PC-9 (cell line): ENCODE data around the gene ADGB. TPM values are rescaled to one million over a fixed set of nuclear protein-coding genes. Genes with fewer than 3 reads are reported as not detected.

Experiments
- BruUV-seq: library from RNA; stranded (reverse); fragments of 400-500 nt; replicated peaks from 2 replicates; lab custom pipeline; 2021; lab: Mats Ljungman, UMichigan
- CTCF ChIA-PET: fragments of 300-600 bp; sonication (Branson Sonifier 250); formaldehyde crosslinking; loops from one replicate; lab custom pipeline; 2022; ENCODE audit warnings: antibody characterized with exemption; lab: Charles Lee
- POLR2A ChIA-PET: fragments of 300-600 bp; sonication (Branson Sonifier 250); formaldehyde crosslinking; loops from one replicate; lab custom pipeline; 2022; ENCODE audit warnings: antibody characterized with exemption; ENCODE audit not compliant: unreplicated experiment; lab: Charles Lee
- DNase-seq, 2 experiments: peaks; one replicate each; pipeline versions ENCODE4 v3.0.0 to v3.0.0-alpha.2; 2015 to 2022; ENCODE audit warnings: mixed read lengths in 1 of 2
- H2AFZ ChIP-seq: fragments of 200-600 bp; sonication (generic); 2 replicates; pipeline ENCODE4 v1.8.1; 2017; ENCODE audit warnings: antibody characterized with exemption
- H3F3A ChIP-seq: fragments of 200-600 bp; sonication (generic); 2 replicates; pipeline ENCODE4 v1.8.1; 2017; ENCODE audit warnings: antibody characterized with exemption, mild to moderate bottlenecking, low read depth; ENCODE audit not compliant: insufficient read depth
- H3K27ac ChIP-seq: fragments of 200-600 bp; sonication (generic); 2 replicates; pipeline ENCODE4 v1.6.1; 2016; ENCODE audit warnings: mixed run types
- H3K27me3 ChIP-seq: fragments of 200-600 bp; sonication (generic); 2 replicates; pipeline ENCODE4 v1.6.1; 2016; ENCODE audit warnings: low read depth, mixed run types; ENCODE audit not compliant: insufficient read depth
- H3K36me3 ChIP-seq: fragments of 200-600 bp; sonication (generic); 2 replicates; pipeline ENCODE4 v1.6.1; 2016; ENCODE audit warnings: low read depth, mixed run types
- H3K4me1 ChIP-seq: fragments of 200-600 bp; sonication (generic); replicated peaks from 2 replicates; pipeline ENCODE4 v1.6.1; 2016; ENCODE audit warnings: mixed run types; ENCODE audit not compliant: insufficient read depth
- H3K4me2 ChIP-seq: fragments of 200-600 bp; sonication (generic); 2 replicates; pipeline ENCODE4 v1.6.1; 2017; ENCODE audit warnings: mixed run types
- H3K4me3 ChIP-seq: fragments of 200-600 bp; sonication (generic); 2 replicates; pipeline ENCODE4 v1.6.1; 2016; ENCODE audit warnings: mixed run types
- H3K79me2 ChIP-seq: fragments of 200-600 bp; sonication (generic); 2 replicates; pipeline ENCODE4 v1.6.1; 2017; ENCODE audit warnings: low read depth, mixed run types
- H3K9me2 ChIP-seq: fragments of 200-600 bp; sonication (generic); 2 replicates; pipeline ENCODE4 v1.8.1; 2017; ENCODE audit warnings: mild to moderate bottlenecking; ENCODE audit not compliant: insufficient read depth
- H3K9me3 ChIP-seq: fragments of 200-600 bp; sonication (generic); 2 replicates; pipeline ENCODE4 v1.8.1; 2016; ENCODE audit warnings: low read depth; ENCODE audit not compliant: insufficient read depth
- H4K20me1 ChIP-seq: fragments of 200-600 bp; sonication (generic); 2 replicates; pipeline ENCODE4 v1.8.1; 2017; ENCODE audit not compliant: insufficient read depth
- EZH2 ChIP-seq: fragments of 200-600 bp; sonication (generic); IDR thresholded peaks from 2 replicates; pipeline ENCODE4 v1.8.0; 2017; ENCODE audit warnings: antibody characterized with exemption, low read depth
- intact Hi-C: fragments of 100-400 bp; cut with micrococcal nuclease; formaldehyde crosslinking; loops from one replicate; pipeline ENCODE4 v1.10.0; 2022; ENCODE audit not compliant: unreplicated experiment
- total RNA-seq: library from RNA; stranded (reverse); gene quantifications from 2 replicates; pipeline ENCODE4 v1.2.3, GENCODE V29; 2021
- TF ChIP-seq, protein P1 (sequence below): fragments of 200-600 bp; sonication (generic); conservative IDR thresholded peaks from 2 replicates; pipeline ENCODE4 v1.6.1; 2017; ENCODE audit warnings: mixed run types, antibody characterized with exemption, mild to moderate bottlenecking, moderate library complexity

Gene ADGB
- total RNA-seq, 1 experiment from 2014 or later: not detected

GRCh38 chr6:146636481-146636880 lies 37.7 kb downstream of the ADGB start:
- Histone ChIP-seq H2AFZ (no peak overlapping the region), H3K9me2 (no peaks in the 10 kb centered on the region), H3K4me2 (no peak overlapping the region), H3K36me3 (no peaks in the 10 kb centered on the region), H3F3A (no peaks in the 10 kb centered on the region), H3K4me1 (no peaks in the 10 kb centered on the region), H3K27ac (no peak overlapping the region), H3K27me3 (no peaks in the 10 kb centered on the region), H3K79me2 (no peaks in the 10 kb centered on the region), H3K4me3 (no peak overlapping the region), H4K20me1 (no peaks in the 10 kb centered on the region), H3K9me3 (no peaks in the 10 kb centered on the region)
- DNase-seq: no peak
- no TSS peak for BruUV-seq
- ChIA-PET POLR2A (interaction anchor here (0.6 kb wide), 1 partner anchor 1154 kb away, joined by 6 read pairs; no protein-coding TSS in a partner anchor), CTCF (no interaction called here)
- intact Hi-C loops: no loop called here
- TF ChIP-seq, protein P1, sequence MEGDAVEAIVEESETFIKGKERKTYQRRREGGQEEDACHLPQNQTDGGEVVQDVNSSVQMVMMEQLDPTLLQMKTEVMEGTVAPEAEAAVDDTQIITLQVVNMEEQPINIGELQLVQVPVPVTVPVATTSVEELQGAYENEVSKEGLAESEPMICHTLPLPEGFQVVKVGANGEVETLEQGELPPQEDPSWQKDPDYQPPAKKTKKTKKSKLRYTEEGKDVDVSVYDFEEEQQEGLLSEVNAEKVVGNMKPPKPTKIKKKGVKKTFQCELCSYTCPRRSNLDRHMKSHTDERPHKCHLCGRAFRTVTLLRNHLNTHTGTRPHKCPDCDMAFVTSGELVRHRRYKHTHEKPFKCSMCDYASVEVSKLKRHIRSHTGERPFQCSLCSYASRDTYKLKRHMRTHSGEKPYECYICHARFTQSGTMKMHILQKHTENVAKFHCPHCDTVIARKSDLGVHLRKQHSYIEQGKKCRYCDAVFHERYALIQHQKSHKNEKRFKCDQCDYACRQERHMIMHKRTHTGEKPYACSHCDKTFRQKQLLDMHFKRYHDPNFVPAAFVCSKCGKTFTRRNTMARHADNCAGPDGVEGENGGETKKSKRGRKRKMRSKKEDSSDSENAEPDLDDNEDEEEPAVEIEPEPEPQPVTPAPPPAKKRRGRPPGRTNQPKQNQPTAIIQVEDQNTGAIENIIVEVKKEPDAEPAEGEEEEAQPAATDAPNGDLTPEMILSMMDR: no peak
- TF ChIP-seq EZH2: no peak

DNA sequence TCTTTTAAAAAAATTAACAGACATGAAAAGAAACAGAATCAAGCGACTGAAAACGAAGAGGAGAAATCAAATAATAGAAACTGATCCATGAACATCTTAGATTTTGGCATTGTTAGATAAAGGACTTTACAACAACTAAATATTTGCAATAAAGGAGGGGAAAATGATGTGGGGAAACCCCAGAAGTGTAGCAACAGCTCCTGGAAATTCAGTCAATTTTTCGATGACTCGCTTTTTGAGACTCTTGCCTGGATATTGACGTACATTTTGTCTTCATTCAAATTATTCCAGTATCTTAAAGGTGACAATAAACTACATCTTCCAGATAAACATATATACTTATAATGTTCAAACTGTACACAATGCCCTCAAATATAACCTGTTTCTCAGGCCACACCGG lies 44.1 kb downstream of the ADGB start:
- ChIA-PET POLR2A (no interaction called here), CTCF (no interaction called here)
- intact Hi-C loops: no loop called here
- no peak overlapping the region for H3K4me2 ChIP-seq
- no peak for DNase-seq
- no peak overlapping the region for H2AFZ ChIP-seq
- no peaks in the 10 kb centered on the region for H3K9me3 ChIP-seq
- no peaks in the 10 kb centered on the region for H3K36me3 ChIP-seq
- H3F3A ChIP-seq: no peaks in the 10 kb centered on the region
- H3K4me1 ChIP-seq: no peaks in the 10 kb centered on the region
- BruUV-seq: no TSS peak
- H3K27me3 ChIP-seq: no peaks in the 10 kb centered on the region
- H3K79me2 ChIP-seq: no peaks in the 10 kb centered on the region
- H4K20me1 ChIP-seq: no peaks in the 10 kb centered on the region
- TF ChIP-seq, protein P1: no peak
- no peaks in the 10 kb centered on the region for H3K9me2 ChIP-seq
- no peak overlapping the region for H3K27ac ChIP-seq
- H3K4me3 ChIP-seq: no peak overlapping the region

GRCh38 chr6:146650799-146651481 lies 52.2 kb downstream of the ADGB start:
- DNase-seq: no peak
- BruUV-seq: no TSS peak
- H3K36me3 ChIP-seq: no peaks in the 10 kb centered on the region
- H2AFZ ChIP-seq: 0 out of 2 replicates have a peak overlapping the region, but pooled peaks have one; percentile 43
- intact Hi-C loops: no loop called here
- no peak overlapping the region for H3K4me2 ChIP-seq
- no peaks in the 10 kb centered on the region for H4K20me1 ChIP-seq
- H3K9me2 ChIP-seq: no peaks in the 10 kb centered on the region
- H3K27ac ChIP-seq: no peak overlapping the region
- no peaks in the 10 kb centered on the region for H3K9me3 ChIP-seq
- H3K4me1 ChIP-seq: no peaks in the 10 kb centered on the region
- H3K4me3 ChIP-seq: no peak overlapping the region
- no peaks in the 10 kb centered on the region for H3K27me3 ChIP-seq
- ChIA-PET CTCF (no interaction called here), POLR2A (no interaction called here)
- TF ChIP-seq, protein P1: no peak
- TF ChIP-seq EZH2: no peak
- no peaks in the 10 kb centered on the region for H3K79me2 ChIP-seq
- H3F3A ChIP-seq: no peaks in the 10 kb centered on the region
